HK-2 (cell line): Measurements from ENCODE around the gene AADACL4.
"Not testable (repeated sequence)": the region's sequence is repeated elsewhere in the genome, so short reads cannot be mapped to it uniquely, and the experiment has no call there.

Source experiments
- DNase-seq: peaks from one replicate; pipeline ENCODE4 v3.0.0-alpha.2; 2018; ENCODE audit not compliant: unreplicated experiment

AADACL4 gene

DNA sequence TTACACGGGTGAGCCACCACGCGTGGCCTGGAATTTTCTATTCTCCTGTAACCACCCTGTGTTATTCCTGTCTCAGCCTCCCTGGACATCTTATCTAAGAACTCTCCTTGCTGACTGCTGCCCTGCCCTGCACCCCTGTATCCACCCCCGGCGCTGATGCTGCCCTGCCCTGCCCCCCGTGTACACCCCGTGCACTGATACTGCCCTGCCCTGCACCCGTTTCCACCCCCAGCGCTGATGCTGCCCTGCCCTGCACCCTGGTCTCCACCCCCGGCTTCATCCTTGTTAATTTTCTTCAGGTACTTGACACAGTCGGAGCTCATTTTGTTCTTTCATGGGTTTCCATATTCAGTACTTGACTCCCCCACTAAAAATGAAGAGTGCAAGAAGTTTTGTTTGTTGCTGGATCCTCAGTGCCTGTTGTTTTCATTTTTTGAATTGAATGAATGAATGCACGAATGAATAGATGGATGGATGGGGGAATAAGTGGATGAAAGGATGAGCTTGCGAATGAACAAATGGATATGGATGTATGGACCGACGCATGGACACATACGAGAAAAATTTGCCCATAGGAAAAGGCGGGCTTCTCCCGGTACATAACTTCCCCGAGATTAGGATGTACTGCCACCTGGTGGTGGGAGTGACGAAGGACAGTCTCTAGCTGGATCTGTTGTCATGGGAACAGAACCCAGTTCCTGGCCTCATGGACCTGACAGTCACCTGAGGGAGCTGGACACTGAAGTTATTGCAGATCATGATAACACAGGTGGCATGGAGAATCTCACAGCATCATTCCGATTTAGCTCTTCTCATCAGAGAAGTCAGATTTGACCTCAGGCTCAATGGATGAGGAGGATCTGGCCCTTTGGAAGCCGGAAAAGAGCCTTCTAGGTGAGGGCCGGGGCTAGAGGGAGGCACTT lies 14.9 kb downstream of the AADACL4 start:
- peak; percentile 73 for DNase-seq

GRCh38 chr1:12661606-12662219 lies 17.8 kb downstream of the AADACL4 start:
- DNase-seq: no peak

DNA sequence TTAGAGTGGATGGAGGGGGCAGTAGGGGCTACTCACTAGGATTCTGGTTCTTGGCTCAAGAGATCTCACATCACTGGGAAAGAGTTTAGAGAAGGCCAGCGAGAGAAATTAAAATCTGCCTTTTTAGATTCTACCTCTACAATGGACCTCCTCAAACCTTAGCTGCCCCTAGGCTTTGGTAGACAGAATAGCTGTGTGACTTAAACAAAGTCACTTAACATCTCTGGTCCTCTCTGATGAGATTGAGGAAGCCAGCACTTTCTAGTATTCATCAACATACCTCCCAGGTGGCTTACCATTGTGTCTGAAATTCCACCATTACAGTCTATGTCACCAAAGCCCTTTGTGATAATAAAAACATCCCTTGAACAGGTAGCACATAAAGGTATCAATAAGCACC lies 18.7 kb downstream of the AADACL4 start:
- DNase-seq: no peak

DNA sequence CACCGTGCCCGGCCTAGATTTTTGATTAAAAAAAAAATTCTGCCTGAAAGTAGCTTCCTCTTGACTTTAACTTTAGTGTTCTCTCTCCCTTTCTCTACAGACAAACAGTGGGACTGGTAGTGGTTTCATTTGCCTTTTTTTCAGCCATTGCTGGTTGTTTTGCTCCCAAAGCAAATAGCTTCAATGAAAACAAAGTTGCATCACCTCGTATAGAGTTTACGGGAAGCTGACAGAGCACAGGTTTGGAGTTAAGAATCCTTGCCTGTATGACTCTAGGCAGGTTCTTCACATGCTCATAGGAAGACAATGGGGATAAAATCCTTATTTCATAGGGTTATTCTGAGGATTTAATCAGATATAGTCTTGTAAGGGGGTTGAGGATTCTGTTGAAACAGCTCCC lies 21.6 kb downstream of the AADACL4 start:
- DNase-seq: no peak

DNA sequence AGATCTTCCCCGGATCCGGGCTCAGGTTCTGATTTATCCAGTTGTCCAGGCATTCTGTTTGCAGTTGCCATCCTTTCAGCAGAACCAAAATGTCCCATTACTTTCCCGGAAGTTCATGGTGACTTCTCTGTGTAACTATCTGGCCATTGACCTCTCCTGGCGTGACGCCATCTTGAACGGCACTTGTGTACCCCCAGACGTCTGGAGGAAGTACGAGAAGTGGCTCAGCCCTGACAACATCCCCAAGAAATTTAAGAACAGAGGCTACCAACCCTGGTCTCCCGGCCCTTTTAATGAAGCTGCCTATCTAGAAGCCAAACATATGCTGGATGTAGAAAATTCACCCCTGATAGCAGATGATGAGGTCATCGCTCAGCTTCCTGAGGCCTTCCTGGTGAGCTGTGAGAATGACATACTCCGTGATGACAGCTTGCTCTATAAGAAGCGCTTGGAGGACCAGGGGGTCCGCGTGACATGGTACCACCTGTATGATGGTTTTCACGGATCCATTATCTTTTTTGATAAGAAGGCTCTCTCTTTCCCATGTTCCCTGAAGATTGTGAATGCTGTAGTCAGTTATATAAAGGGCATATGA lies 22.4 kb downstream of the AADACL4 start:
- DNase-seq: no peak

DNA sequence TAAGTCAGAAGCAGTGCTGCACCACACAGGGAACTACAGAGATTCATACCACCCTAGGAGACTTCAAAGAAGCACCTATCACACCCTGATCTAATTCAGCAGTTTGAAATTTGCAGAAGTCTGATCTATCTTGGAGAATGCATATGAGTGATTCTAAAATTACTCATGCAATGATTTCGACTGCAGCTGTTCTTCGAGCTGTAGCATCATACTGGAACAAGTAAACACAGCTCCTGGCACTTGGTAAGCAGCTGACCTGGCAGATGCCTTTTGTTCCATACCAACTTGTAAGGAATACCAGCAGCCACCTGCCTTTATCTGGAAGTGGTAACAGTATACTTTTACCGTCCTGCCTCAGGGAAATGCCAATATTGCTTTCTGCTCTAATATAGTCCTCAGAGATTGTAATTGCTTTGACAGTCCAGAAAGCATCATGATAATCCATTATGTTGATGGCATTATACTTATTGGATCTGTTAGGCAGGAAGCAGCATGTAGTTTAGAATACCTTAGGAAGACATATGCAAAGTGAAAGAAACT lies 25.7 kb downstream of the AADACL4 start:
- no peak for DNase-seq

DNA sequence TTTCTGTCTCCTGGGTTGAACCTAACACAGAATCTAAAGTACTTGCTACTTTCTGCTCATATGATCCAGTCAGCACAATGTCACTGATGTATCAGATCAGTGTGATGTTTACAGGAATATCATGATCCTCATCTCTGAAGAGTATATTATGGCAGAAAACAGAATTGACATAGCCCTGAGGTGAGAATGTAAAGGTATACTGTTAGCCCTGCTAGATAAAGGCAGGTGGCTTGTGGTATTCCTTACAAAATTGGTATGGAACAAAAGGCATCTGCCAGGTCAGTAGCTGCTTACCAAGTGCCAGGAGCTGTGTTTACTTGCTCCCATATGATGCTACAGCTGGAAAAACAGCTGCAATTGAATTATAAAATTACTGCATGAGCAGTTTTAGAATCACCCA lies 30.5 kb downstream of the AADACL4 start:
- no peak for DNase-seq

GRCh38 chr1:12676122-12676521 lies 32.2 kb downstream of the AADACL4 start:
- not testable (repeated sequence) for DNase-seq

DNA sequence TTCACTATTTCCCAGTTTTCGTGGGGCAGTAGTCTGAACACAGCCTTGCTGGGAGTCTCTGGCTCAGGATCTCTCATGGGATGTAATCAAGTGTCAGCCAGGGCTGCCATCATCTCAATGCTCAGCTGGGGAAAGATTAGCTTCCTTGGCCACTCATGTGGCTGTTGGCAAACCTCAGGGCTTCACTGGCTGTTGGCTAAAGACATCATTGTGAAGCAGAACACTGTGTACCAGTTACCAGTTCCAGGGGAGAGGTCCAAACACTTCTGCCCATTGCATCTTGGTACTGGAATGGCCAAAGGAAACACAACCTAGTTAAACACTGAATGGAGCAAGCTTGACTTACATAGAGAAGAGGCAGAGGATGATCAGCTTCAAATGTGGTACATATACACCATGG lies 33.7 kb downstream of the AADACL4 start:
- DNase-seq: no peak

GRCh38 chr1:12678350-12678749 lies 34.5 kb downstream of the AADACL4 start:
- DNase-seq: no peak

- DNase-seq: no peak
Observed at GRCh38 chr1:12678820-12679219, 34.9 kb downstream of the AADACL4 start.

DNA sequence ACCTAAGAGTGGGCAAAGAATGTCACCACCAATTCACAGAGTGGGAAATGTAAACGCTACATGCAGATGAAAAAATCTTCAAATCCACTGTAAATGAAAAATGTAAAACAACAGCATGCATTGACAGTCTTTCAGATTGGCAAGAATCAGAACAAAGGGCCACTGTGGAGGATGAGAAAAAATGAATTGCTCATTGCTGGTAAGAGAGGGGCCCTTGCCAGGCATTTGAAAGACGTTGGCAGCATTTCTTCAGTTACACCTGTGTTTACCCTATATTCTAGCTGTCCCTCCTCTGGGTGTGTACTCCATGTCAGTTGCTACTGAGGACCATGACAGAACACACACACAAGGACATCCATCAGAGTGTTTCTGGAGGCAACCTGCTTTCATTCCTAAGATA lies 46.3 kb downstream of the AADACL4 start:
- DNase-seq: no peak

- DNase-seq: no peak
Observed at GRCh38 chr1:12692967-12693782, 49.3 kb downstream of the AADACL4 start.

DNA sequence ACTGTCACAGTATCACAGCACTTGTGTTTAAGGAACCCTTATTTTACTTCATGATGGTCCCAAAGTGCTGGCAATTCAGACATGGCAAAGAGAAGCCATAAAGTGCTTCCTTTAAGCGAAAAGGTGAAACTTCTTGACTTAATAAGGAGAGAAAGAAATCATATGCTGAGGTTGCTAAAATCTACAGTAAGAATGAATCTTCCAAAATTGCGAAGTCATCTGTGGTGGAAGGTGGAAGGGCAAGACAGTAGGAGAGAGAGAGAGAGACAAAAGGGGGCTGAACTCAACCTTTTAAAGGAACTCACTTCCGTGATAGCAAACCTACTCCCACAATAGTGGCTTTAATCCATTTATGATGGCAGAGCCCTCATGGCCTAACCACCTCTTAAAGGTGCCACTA lies 52.8 kb downstream of the AADACL4 start:
- DNase-seq: no peak

DNA sequence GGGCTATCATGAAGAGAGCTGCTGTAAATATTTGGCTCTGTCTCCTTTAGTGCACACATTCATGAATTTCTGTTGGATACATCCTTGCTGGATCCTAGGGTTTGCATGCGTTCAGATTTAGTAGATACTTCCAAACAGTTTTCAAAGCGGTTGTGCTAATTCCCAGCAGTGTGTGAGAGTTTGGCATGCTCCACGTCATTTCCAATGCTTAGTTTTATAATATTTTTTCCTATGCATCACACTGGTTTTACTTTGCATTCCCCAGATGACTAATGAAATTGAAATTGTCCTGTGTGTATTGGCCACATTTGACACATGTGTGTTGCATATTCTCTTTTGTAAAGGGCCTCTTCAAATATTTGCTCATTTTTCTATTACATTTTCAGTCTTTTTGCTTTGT lies 53.5 kb downstream of the AADACL4 start:
- no peak for DNase-seq

- no peak for DNase-seq
Observed at GRCh38 chr1:12703821-12704451, 60.1 kb downstream of the AADACL4 start.

DNA sequence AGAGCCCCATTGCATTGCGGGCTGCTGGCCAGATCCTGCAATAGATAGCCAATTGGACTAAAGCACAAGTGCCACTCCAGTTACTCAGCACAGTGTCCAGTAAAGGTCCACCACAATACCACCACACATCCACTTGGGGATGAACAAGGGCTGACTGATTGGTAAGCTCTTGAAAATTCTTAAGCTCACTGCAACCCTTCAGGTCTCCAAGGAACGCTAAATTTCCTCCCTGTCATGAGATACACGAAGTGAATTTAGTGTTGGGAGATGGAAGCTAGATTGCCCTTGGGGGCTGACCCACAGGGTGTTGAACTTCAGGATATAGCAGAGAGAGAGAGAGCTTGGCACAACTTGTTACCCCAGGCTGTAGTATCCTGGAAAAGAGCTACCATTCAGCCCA lies 62.2 kb downstream of the AADACL4 start:
- DNase-seq: no peak

GRCh38 chr1:12708396-12709090 lies 64.7 kb downstream of the AADACL4 start:
- no peak for DNase-seq

DNA sequence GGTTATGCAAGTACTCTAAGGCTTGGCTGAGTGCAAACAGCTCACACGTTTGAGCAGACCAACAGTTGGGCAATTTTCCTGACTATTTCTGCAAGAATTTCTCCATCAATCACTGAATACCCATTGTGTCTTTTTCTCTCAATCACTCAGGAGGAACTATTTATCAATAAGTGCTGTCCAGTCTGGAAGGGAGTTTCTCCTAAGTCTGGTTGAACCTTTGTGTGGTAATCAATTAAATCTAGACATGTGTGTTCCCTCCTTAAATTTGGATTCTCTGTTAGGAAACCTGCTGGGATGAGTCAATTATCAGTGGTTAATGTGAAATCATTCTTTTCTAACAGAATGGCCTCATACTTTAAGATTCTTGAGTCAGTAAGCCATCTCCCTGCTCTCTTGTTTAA lies 65.2 kb downstream of the AADACL4 start:
- no peak for DNase-seq

GRCh38 chr1:12709696-12710095 lies 65.8 kb downstream of the AADACL4 start:
- DNase-seq: no peak

GRCh38 chr1:12711536-12711935 lies 67.7 kb downstream of the AADACL4 start:
- no peak for DNase-seq
